Stimulated activated CD4-positive, alpha-beta T cell treated with anti-CD3 and anti-CD28 coated beads, TNF-alpha, amount 100 ng/mL, for 48 hours (primary cell): ENCODE data around the gene CPNE9.
A peak's percentile ranks its signal among the peaks of the same experiment; 100 is the strongest.

Experiments
- DNase-seq, 3 donors: peaks; one replicate each; pipeline ENCODE4 v3.0.0-alpha.2; 2020; ENCODE audit warnings: low read depth in 3 of 3

CPNE9 gene

DNA sequence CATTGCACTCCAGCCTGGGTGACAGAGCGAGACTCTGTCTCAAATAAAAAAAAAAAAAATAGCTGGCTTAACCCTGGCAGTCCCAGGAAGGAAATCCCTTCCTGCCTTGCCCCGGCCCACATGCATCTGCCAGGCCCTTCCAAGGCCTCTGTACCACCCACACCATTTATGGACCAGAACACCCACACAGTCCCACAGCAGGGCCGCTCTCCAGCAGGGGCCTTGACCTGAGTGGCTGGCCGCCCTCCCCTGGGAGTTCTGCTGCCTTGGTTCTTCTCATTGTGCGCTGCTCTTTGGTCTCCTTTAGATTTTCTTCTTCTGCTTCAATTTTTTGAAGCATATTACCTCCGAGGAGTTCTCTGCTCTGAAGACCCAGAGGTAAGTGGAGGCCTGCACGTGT is 16.1 kb upstream of the CPNE9 start:
- no peak for DNase-seq

- no peak for DNase-seq
Measured at GRCh38 chr3:9688961-9689360, 14.7 kb upstream of the CPNE9 start.

- DNase-seq, result no peak
Measured at GRCh38 chr3:9689757-9690156, 13.9 kb upstream of the CPNE9 start.

DNA sequence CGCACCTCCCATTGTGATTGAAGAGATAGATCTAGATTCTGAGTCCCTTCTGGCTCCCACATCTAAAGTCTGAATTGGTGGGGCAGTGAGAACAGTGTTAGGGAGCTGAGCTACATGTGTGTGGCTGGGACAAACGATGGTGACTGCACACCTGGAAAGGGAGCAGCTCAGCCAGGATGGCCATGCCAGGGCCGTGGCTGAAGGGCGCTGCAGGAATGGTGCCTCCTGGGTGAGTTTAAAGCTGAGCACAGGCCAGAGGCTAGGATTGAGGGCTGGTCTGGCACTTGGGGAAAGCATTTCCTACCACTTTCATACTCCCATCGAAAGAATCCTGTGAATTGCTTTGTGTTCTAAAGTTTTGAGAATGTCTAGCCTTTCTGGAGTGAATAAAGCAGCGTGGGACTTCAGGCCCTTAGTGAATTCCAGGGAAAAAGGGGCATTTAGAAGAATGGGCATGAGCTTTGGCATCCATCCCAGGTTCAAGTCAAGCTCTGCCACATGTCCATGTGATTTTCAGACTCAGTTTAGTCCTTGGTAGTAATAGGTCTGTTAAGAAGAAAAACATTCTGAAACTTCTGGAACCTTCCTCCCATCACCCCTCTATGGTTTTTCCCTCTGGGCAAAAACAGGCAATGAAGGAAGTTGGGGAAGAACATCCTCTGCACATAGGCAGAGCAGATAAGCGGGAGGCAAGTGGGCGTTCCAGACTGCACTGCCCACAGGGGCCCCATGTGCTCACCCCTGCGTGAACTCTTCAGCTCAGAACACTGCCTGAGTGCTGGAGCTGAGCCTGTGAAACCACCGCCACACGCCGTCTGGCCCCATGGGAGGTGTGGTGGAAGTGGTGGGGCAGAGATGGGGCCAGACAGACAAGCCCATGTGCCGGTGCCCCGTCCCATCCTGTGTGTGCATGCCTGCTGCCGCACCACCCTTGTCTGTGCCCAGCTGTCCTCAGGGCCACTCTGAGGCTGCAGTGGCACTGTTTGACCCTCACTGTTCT is 12.9 kb upstream of the CPNE9 start:
- no peak for DNase-seq

- no peak for DNase-seq
Measured at GRCh38 chr3:9691636-9692035, 12.0 kb upstream of the CPNE9 start.

DNA sequence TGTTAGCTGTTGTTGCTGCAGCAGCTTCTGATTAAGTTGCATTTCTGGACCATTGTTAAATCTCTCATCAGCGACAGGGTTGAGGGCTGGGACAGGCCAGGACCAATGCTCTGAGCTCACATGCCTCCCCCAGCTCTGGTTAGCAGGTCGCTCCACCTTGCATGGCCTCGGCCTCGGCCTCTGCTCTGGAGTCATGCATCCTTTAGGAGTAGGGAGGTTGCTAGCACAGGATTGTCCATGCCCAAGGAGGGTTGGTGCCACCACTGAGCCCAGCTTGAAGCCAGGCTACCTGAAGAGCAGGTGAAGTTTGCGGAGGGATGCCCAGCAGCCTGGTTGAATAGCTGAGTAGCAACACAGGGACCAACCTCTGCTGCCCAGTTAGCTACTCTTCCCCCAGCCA is 11.2 kb upstream of the CPNE9 start:
- no peak for DNase-seq

DNA sequence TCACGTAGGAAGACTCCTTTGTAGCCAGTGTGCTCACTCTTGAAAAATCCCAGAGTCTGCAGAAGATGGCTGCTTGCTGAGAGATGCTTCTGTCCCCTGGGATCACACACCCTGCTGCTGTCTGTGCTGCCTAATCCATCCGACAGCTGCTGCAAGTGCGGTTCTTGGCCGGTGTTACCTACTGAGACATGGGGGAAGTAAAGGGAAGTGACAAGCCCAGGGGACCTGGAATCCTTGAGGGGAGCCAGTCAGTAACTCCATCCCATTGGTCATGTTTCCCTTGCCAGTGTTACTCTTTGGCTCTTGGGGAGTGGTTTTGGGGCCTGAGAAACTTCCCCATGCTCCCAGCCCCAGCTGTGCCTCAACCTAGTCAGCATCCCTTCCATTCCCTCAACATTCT is 8.3 kb upstream of the CPNE9 start:
- DNase-seq, result no peak

DNA sequence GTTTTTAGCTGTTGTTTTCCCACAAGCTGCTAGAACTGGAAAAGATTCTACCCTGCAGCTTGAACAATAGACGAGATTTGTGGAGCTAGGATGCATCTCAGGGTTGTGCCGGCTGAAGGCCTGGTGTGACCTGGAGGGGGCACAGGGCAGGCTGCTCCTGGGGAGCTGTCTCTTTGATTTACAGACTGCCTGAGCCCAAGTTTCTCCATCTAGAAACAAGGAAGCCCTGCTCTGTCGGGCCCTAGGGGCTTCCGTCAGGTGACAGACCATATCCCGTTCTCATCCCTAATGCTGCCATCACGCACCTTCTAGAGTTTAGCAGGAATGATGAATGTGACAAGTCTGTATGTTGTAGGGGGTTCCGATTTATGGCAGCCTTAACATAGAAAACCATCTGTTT is 7.9 kb upstream of the CPNE9 start:
- DNase-seq, result no peak

DNA sequence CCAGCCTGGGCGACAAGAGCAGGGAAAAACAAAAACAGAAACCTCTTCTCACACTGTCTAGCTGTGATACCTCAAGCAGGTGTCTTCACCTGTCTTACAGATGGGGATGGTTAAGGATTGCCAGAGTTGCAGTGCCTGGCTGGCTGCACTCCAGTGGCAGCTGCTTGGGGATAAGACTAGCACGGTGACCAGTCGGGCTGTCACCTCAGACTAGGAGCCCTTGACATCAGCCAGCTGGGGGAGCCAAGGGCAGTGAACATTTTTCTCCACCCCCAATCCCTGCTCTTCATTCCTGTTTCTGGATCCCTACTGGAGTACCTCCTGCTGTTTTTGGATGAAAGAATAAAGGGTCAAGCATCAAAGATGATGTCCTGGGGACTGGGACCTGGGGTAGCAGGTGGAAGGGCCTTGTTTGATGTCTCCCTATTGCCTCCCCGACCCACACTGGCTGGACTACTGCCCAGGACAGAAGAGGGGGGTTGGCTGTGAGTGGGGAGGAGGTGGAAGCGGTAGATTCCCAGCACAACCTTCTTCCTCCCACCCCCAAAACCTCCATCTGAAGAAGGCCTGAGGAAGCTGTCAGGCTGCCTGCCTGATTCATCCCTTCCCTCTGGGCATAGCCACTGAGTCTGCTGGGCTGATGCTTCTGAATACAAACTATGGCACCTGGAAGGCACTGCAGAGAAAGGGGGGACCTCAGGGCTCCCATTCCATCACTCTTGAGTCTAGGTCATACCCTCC is 7.0 kb upstream of the CPNE9 start:
- no peak for DNase-seq

DNA sequence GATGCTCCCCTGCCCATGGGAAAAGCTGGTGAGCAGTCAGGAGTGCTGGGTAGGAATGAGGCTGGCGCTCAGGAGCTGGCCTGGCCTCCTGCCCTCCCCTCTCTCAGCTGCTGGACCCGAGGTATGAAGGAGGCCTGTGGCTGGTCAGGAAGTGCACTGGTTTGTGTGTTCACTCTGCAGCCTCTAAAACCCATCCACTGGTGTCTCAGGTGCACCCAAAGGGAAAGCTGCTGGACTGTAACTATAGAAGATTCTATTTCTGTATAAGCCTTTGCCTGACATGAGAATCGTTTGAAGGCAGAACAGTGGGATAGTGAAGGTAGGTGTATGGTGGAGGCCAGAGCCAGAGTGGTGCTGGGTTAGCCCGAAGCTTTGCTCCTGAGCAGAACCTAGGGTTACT is 5.7 kb upstream of the CPNE9 start:
- no peak for DNase-seq

DNA sequence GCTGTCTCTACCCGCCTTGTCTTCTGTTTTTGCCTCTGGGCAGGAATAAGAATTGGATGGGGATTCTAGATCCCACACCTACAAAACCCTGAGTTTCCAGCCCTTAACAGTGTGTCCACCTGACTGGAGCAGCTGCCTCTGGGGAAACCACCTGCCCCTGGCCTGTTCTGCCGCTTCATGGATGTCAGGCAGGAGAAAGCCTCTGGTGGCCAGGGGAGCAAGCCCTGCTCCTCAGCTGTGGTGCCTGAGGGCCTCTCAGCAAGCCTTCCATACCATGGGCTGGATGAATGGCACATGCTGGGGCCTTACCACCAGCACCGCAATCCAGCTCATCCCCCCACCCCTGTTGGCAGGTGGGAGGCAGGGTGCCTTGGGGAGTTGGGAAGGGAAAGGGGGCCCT is 5.3 kb upstream of the CPNE9 start:
- DNase-seq, result no peak

GRCh38 chr3:9700536-9700935 is 3.1 kb upstream of the CPNE9 start:
- DNase-seq, result no peak

DNA sequence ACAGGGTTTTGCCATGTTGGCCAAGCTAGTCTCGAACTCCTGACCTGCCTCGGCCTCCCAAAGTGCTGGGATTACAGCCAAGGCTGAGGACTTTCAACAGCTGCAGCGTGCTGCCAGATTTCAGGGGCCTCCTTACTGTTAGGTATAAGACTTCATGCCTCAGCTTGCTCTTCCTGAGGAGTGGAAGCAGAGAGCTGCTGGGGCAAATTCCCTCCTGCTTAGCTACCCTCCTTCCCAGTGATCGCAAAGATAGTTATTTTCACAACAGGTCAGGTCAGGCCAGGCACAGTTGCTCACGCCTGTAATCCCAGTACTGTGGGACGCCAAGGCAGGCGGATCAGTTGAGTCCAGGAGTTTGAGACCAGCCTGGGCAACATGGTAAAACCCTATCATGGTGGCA is 2.6 kb upstream of the CPNE9 start:
- no peak for DNase-seq

DNA sequence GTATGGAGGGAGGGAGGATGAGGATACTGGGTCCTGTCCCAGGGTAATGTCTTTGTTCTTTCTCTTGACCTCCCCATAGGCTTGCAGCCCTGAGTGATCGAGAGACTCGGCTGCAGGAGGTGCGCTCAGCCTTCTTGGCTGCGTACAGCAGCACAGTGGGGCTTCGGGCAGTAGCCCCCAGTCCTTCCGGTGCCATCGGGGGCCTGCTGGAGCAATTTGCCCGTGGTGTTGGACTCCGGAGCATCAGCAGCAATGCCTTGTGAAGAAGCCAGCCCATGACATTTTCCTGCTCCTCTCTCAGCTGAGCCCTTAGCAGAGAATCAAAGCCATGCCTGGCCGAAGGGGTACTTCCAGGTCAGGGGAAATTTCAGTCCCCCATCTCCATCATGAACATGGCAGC is 1.9 kb upstream of the CPNE9 start:
- DNase-seq, result no peak

GRCh38 chr3:9703240-9703639 is 393 bp upstream of the CPNE9 start:
- no peak for DNase-seq

- no peak for DNase-seq
Measured at GRCh38 chr3:9704347-9705322, 1.0 kb downstream of the CPNE9 start.

GRCh38 chr3:9710174-9710739 is 6.6 kb downstream of the CPNE9 start:
- no peak for DNase-seq

- no peak for DNase-seq
Measured at GRCh38 chr3:9712415-9712814, 8.8 kb downstream of the CPNE9 start.

GRCh38 chr3:9713142-9713541 is 9.5 kb downstream of the CPNE9 start:
- DNase-seq, result no peak

GRCh38 chr3:9715136-9715535 is 11.5 kb downstream of the CPNE9 start:
- DNase-seq, result no peak

GRCh38 chr3:9715764-9716437 is 12.3 kb downstream of the CPNE9 start:
- DNase-seq, result peak in 2 of 3 donors; percentile 20 to 32
